Activated gamma-delta T cell (primary cell): ENCODE measurements around the gene HOTAIR.

Experiments
- DNase-seq: peaks from one replicate; lab custom pipeline; 2025; lab: John Stamatoyannopoulos, UW

Gene HOTAIR

GRCh38 chr12:53928054-53928835 is 46.5 kb downstream of the HOTAIR start:
- no peak for DNase-seq

- no peak for DNase-seq
Observed at GRCh38 chr12:53927220-53928029, 47.3 kb downstream of the HOTAIR start.

- no peak for DNase-seq
Observed at GRCh38 chr12:53924521-53925405, 50.0 kb downstream of the HOTAIR start.

- no peak for DNase-seq
Observed at GRCh38 chr12:53916788-53917655, 57.7 kb downstream of the HOTAIR start.
